Measurements from ENCODE around the gene AZU1.
"Not testable (repeated sequence)": the region's sequence is repeated elsewhere in the genome, so short reads cannot be mapped to it uniquely, and the experiment has no call there.

DNA sequence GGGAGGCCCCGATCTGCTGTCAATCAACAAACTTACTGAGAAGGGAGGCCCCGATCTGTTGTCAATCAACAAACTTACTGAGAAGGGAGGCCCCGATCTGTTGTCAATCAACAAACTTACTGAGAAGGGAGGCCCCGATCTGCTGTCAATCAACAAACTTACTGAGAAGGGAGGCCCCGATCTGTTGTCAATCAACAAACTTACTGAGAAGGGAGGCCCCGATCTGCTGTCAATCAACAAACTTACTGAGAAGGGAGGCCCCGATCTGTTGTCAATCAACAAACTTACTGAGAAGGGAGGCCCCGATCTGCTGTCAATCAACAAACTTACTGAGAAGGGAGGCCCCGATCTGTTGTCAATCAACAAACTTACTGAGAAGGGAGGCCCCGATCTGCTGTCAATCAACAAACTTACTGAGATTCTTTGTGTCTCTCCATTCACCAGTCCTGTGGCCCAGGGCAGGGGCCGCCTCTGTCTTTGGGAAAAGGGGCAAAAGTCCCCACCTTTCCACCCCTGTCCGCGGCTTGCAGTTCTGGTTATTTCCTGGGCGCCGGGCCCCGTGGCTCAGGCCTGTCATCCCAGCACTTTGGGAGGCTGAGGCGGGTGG, 26.1 kb downstream of the AZU1 start:
- TF ChIP-seq, protein P1, sequence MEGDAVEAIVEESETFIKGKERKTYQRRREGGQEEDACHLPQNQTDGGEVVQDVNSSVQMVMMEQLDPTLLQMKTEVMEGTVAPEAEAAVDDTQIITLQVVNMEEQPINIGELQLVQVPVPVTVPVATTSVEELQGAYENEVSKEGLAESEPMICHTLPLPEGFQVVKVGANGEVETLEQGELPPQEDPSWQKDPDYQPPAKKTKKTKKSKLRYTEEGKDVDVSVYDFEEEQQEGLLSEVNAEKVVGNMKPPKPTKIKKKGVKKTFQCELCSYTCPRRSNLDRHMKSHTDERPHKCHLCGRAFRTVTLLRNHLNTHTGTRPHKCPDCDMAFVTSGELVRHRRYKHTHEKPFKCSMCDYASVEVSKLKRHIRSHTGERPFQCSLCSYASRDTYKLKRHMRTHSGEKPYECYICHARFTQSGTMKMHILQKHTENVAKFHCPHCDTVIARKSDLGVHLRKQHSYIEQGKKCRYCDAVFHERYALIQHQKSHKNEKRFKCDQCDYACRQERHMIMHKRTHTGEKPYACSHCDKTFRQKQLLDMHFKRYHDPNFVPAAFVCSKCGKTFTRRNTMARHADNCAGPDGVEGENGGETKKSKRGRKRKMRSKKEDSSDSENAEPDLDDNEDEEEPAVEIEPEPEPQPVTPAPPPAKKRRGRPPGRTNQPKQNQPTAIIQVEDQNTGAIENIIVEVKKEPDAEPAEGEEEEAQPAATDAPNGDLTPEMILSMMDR (IDR thresholded peaks at IDR 0.05) = not testable (repeated sequence)
- not testable (repeated sequence) for TF ChIP-seq POLR2A (IDR thresholded peaks at IDR 0.05)

Measured in lower leg skin (tissue), 3 donors.